NT2/D1 (cell line): Measurements from ENCODE around the gene ORM1.
"Not testable (repeated sequence)": the region's sequence is repeated elsewhere in the genome, so short reads cannot be mapped to it uniquely, and the experiment has no call there.

ENCODE experiments used
- DNase-seq: peaks from one replicate; pipeline ENCODE4 v3.0.0-alpha.2; 2011; ENCODE audit warnings: low read depth, low spot score
- H3K27me3 ChIP-seq: 2 replicates; pipeline ENCODE4 v1.6.0; 2011; ENCODE audit warnings: mild to moderate bottlenecking; ENCODE audit not compliant: insufficient read length, insufficient read depth
- H3K36me3 ChIP-seq: 2 replicates; pipeline ENCODE4 v1.6.1; 2011; ENCODE audit warnings: mild to moderate bottlenecking, low read length, mixed read lengths; ENCODE audit not compliant: insufficient read depth, insufficient read length
- H3K4me1 ChIP-seq: 2 replicates; pipeline ENCODE4 v1.5.1; 2011; ENCODE audit not compliant: insufficient read depth, insufficient read length
- H3K4me3 ChIP-seq: 2 replicates; pipeline ENCODE4 v1.5.1; 2011; ENCODE audit warnings: low read depth; ENCODE audit not compliant: insufficient read length
- H3K9ac ChIP-seq: 2 replicates; pipeline ENCODE4 v1.6.0; 2011; ENCODE audit warnings: low read depth; ENCODE audit not compliant: insufficient read length
- H3K9me3 ChIP-seq: 2 replicates; pipeline ENCODE4 v1.5.1; 2011; ENCODE audit warnings: mild to moderate bottlenecking, low read length; ENCODE audit not compliant: insufficient read depth
- SUZ12 ChIP-seq: IDR thresholded peaks from 2 replicates; pipeline ENCODE4 v1.6.1; 2011; ENCODE audit not compliant: insufficient read length, insufficient read depth; ENCODE audit errors: extremely low read depth
- YY1 ChIP-seq: IDR thresholded peaks from 2 replicates; pipeline ENCODE4 v1.6.1; 2011; ENCODE audit not compliant: insufficient read length, insufficient read depth
- ZNF274 ChIP-seq: IDR thresholded peaks from 2 replicates; pipeline ENCODE4 v1.6.1; 2011; ENCODE audit warnings: mild to moderate bottlenecking, low read depth, low read length

ORM1 gene

DNA sequence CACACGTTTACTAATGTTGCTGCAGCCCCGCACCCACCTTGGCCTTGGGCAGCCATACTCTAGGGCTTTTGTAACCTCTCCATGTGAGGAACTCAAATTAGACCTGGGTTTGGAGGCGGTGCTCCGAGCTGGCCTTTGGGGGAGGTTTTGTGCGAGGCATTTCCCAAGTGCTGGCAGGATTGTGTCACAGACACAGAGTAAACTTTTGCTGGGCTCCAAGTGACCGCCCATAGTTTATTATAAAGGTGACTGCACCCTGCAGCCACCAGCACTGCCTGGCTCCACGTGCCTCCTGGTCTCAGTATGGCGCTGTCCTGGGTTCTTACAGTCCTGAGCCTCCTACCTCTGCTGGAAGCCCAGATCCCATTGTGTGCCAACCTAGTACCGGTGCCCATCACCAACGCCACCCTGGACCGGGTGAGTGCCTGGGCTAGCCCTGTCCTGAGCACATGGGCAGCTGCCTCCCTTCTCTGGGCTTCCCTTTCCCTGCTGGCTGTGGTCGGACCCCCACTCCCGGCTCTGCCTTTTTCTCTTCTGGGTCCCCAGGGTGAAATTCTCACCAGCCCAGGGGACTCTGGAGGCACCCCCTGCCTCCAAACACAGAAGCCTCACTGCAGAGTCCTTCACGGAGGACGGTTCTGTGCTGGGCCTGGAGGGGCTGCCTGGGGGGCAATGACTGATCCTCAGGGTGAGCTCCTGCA lies at the start of gene ORM1:
TSS of gene ORM1 (plus strand) at position 268 of the 701 bp plus-strand sequence. CDS start at position 304, 36 bp downstream.
- H3K9me3 ChIP-seq, H3K4me1 ChIP-seq, H3K9ac ChIP-seq, H3K4me3 ChIP-seq, H3K36me3 ChIP-seq, DNase-seq, H3K27me3 ChIP-seq: not testable (repeated sequence)

DNA sequence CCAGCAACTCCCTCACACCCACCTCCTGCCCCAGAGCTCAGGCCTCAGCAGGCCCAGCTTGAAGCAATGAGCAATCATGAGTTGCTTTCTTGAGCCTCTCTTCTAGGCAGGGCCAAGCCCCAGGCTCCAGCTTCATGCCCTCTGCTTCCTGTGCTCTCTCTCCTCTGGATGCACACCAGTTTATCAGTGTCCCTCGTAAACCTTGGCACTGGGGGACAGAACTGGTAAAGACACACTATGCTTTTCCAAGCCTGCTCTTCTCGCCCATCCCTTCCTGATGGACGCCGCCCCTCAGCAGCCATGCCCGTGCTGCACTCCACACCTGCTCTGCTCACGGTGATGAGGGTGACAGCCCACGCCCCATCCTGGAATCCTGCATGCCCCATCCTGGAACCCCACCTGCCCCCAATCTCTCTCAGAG lies 49.4 kb upstream of the ORM1 start:
- H3K9ac ChIP-seq: no peak overlapping the region
- TF ChIP-seq ZNF274: no peak
- no peak for TF ChIP-seq YY1
- TF ChIP-seq SUZ12: no peak
- peaks cover 65% of the 10 kb centered on the region for H3K36me3 ChIP-seq
- no peaks in the 10 kb centered on the region for H3K27me3 ChIP-seq
- H3K9me3 ChIP-seq: no peaks in the 10 kb centered on the region
- no peak for DNase-seq
- peaks cover 2% of the 10 kb centered on the region for H3K4me1 ChIP-seq
- no peak overlapping the region for H3K4me3 ChIP-seq

DNA sequence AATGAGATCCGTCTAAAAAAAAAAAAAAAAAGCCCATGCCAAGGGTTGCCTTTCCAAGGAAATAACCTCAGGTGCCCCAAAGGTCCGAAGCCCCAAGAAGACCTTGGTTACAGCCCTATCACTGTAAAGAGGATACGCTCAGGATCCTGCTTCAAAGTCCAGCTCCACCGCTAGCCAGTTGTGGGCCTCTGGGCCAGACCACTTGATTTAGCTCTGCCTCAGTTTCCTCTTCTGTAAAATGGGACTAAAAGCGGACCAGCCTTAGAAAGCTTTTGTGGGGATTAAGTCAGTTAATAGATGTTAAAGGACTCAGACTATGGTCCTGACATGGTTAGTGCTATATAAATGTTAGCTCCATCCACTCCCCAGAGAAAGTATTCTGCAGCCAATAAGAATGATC lies 48.7 kb upstream of the ORM1 start:
- Histone ChIP-seq H3K4me3 (no peak overlapping the region), H3K9me3 (no peaks in the 10 kb centered on the region), H3K27me3 (no peaks in the 10 kb centered on the region), H3K36me3 (peaks cover 64% of the 10 kb centered on the region), H3K9ac (no peak overlapping the region), H3K4me1 (peaks cover 4% of the 10 kb centered on the region)
- TF ChIP-seq SUZ12 (no peak), ZNF274 (no peak)
- DNase-seq: no peak

- DNase-seq: no peak
- no peak overlapping the region for H3K9ac ChIP-seq
- H3K4me1 ChIP-seq: peaks cover 4% of the 10 kb centered on the region
- no peaks in the 10 kb centered on the region for H3K27me3 ChIP-seq
- no peaks in the 10 kb centered on the region for H3K9me3 ChIP-seq
- H3K36me3 ChIP-seq: peaks cover 56% of the 10 kb centered on the region
- no peak for TF ChIP-seq ZNF274
- no peak for TF ChIP-seq YY1
- TF ChIP-seq SUZ12: no peak
- H3K4me3 ChIP-seq: no peak overlapping the region
These were observed 47.5 kb upstream of the ORM1 start for GRCh38 chr9:114275246-114276004.

GRCh38 chr9:114276908-114277821 lies 45.7 kb upstream of the ORM1 start:
- H3K9ac ChIP-seq: no peak overlapping the region
- no peak overlapping the region for H3K4me3 ChIP-seq
- no peaks in the 10 kb centered on the region for H3K27me3 ChIP-seq
- no peak for TF ChIP-seq ZNF274
- no peak for TF ChIP-seq YY1
- no peak for TF ChIP-seq SUZ12
- H3K9me3 ChIP-seq: no peaks in the 10 kb centered on the region
- DNase-seq: no peak
- peaks cover 57% of the 10 kb centered on the region for H3K36me3 ChIP-seq
- H3K4me1 ChIP-seq: peaks cover 7% of the 10 kb centered on the region

GRCh38 chr9:114278356-114278755 lies 44.5 kb upstream of the ORM1 start:
- DNase-seq: no peak
- TF ChIP-seq ZNF274: no peak
- TF ChIP-seq SUZ12: no peak
- no peak for TF ChIP-seq YY1

More at GRCh38 chr9:114278356-114278755, 44.5 kb upstream of the ORM1 start:
- peaks cover 54% of the 10 kb centered on the region for H3K36me3 ChIP-seq
- H3K27me3 ChIP-seq: no peaks in the 10 kb centered on the region
- no peak overlapping the region for H3K4me3 ChIP-seq
- no peaks in the 10 kb centered on the region for H3K9me3 ChIP-seq
- no peak overlapping the region for H3K9ac ChIP-seq
- H3K4me1 ChIP-seq: peaks cover 7% of the 10 kb centered on the region
